ENCODE data around the gene SSBP3.

The SSBP3 gene

DNA sequence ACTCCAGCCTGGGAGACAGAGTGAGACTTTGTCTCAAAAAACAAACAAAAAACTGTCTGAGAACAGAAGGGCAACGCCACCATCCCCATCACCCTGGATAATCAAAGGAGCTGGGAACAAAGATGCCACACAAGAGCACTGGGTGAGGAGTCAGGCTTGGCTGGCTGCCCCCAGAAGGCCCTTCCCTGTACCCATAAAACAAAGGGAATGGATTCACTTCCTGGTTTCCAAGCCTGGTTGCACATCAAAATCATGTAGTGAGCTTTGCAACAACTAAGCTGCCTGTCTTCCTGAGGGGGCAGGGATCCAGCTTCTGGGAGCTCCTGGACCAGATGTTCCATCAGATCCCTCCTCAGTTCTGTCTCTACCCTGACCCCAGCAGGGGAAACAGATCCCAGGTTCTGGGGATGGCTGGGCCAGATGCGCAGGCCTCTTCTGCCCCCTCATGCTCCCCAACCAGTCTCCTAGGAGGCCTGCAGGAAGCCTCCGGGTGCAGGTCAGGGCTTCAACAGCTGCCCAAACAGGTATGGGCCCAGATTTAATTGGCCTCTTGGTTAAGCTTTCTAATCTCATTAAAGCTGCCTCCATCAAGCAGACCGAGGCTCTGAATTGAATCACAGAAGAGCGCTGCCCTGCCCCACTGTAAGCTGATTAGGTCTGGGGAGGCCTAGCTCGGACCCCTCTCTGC lies 108.5 kb downstream of the SSBP3 start:
- DNase-seq (no peak), ATAC-seq (ENCODE audit: insufficient read depth, low read depth) (0 out of 3 replicates have a peak, but pooled peaks have one; percentile 21)
- no peaks in the 10 kb centered on the region for H3K27me3 ChIP-seq (ENCODE audit: insufficient read depth, low read length, poor library complexity)
- H3K4me3 ChIP-seq (ENCODE audit: low read depth in 1 of 2, low read length in 2 of 2): no peak overlapping the region
- no peaks in the 10 kb centered on the region for H3K4me1 ChIP-seq (ENCODE audit: insufficient read depth, low read length)
- peaks cover 98% of the 10 kb centered on the region for H3K79me2 ChIP-seq (ENCODE audit: insufficient read depth, low read length)
- no peaks in the 10 kb centered on the region for H3K9me3 ChIP-seq (ENCODE audit: insufficient read depth, low read length, severe bottlenecking)
- H2AFZ ChIP-seq (ENCODE audit: low read depth, low read length): no peak overlapping the region
- H3K9ac ChIP-seq (ENCODE audit: low read depth, low read length): no peak overlapping the region
- peaks cover 2% of the 10 kb centered on the region; the same call in 1 of the 2 replicates for H3K36me3 ChIP-seq (ENCODE audit: insufficient read depth, low read length)
- peak overlapping the region; percentile 50 for H3K27ac ChIP-seq (ENCODE audit: low read length)
- TF ChIP-seq CTCF (IDR thresholded peaks at IDR 0.05; ENCODE audit: borderline replicate concordance, extremely low read depth, low read length, poor library complexity, severe bottlenecking) (no peak), EZH2 (IDR thresholded peaks at IDR 0.05; ENCODE audit: borderline replicate concordance, low read depth, low read length, severe bottlenecking) (no peak)
- peaks cover 84% of the 10 kb centered on the region for H4K20me1 ChIP-seq (ENCODE audit: insufficient read depth, low read length)
- no peak overlapping the region for H3K4me2 ChIP-seq (ENCODE audit: insufficient read depth, low read length)

- no peak overlapping the region for H3K27ac ChIP-seq (ENCODE audit: low read length)
- H3K4me3 ChIP-seq (ENCODE audit: low read depth in 1 of 2, low read length in 2 of 2): no peak overlapping the region
- no peaks in the 10 kb centered on the region; the same call in 1 of the 2 replicates for H3K36me3 ChIP-seq (ENCODE audit: insufficient read depth, low read length)
- TF ChIP-seq CTCF (IDR thresholded peaks at IDR 0.05; ENCODE audit: borderline replicate concordance, extremely low read depth, low read length, poor library complexity, severe bottlenecking): no peak
- no peak for TF ChIP-seq EZH2 (IDR thresholded peaks at IDR 0.05; ENCODE audit: borderline replicate concordance, low read depth, low read length, severe bottlenecking)
- H2AFZ ChIP-seq (ENCODE audit: low read depth, low read length): no peak overlapping the region
- no peak overlapping the region for H3K4me2 ChIP-seq (ENCODE audit: insufficient read depth, low read length)
- no peaks in the 10 kb centered on the region for H3K27me3 ChIP-seq (ENCODE audit: insufficient read depth, low read length, poor library complexity)
- H3K9me3 ChIP-seq (ENCODE audit: insufficient read depth, low read length, severe bottlenecking): no peaks in the 10 kb centered on the region
- peaks cover 98% of the 10 kb centered on the region for H3K79me2 ChIP-seq (ENCODE audit: insufficient read depth, low read length)
- ATAC-seq (ENCODE audit: insufficient read depth, low read depth) (no peak), DNase-seq (no peak)
- H3K9ac ChIP-seq (ENCODE audit: low read depth, low read length): no peak overlapping the region
- peaks cover 84% of the 10 kb centered on the region for H4K20me1 ChIP-seq (ENCODE audit: insufficient read depth, low read length)
- H3K4me1 ChIP-seq (ENCODE audit: insufficient read depth, low read length): no peaks in the 10 kb centered on the region
Observed at GRCh38 chr1:54296666-54297065, 109.5 kb downstream of the SSBP3 start.

DNA sequence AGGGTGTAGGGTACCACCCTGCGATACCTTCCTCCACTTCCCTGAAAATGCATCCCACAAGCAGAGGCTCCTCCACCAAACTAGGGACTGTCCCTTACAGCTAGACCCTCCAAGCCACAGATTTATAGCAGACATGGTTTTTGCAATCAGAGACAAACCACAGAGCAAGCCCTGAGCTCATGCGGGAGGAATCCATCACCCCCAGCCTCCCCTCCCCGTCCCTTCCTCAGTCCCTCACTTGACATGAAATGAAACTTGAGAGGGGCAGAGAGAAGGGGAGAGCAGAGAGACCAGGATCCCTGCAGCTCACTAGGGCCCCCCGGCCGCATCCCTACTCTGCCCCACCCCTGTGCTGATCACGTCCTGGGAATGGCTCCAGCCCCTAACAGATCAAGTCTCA lies 111.3 kb downstream of the SSBP3 start:
- Histone ChIP-seq H3K79me2 (ENCODE audit: insufficient read depth, low read length) (peaks cover 98% of the 10 kb centered on the region), H3K4me3 (ENCODE audit: low read depth in 1 of 2, low read length in 2 of 2) (no peak overlapping the region), H3K36me3 (ENCODE audit: insufficient read depth, low read length) (no peaks in the 10 kb centered on the region; the same call in 1 of the 2 replicates), H3K9me3 (ENCODE audit: insufficient read depth, low read length, severe bottlenecking) (no peaks in the 10 kb centered on the region), H3K27ac (ENCODE audit: low read length) (peak overlapping the region; percentile 35; the same call in 1 of the 2 replicates), H3K27me3 (ENCODE audit: insufficient read depth, low read length, poor library complexity) (no peaks in the 10 kb centered on the region), H3K9ac (ENCODE audit: low read depth, low read length) (no peak overlapping the region), H4K20me1 (ENCODE audit: insufficient read depth, low read length) (peaks cover 77% of the 10 kb centered on the region), H3K4me2 (ENCODE audit: insufficient read depth, low read length) (no peak overlapping the region), H2AFZ (ENCODE audit: low read depth, low read length) (no peak overlapping the region), H3K4me1 (ENCODE audit: insufficient read depth, low read length) (peaks cover 5% of the 10 kb centered on the region)
- ATAC-seq (ENCODE audit: insufficient read depth, low read depth) (no peak; the same call in 2 of the 3 replicates), DNase-seq (no peak)
- TF ChIP-seq CTCF (IDR thresholded peaks at IDR 0.05; ENCODE audit: borderline replicate concordance, extremely low read depth, low read length, poor library complexity, severe bottlenecking) (no peak), EZH2 (IDR thresholded peaks at IDR 0.05; ENCODE audit: borderline replicate concordance, low read depth, low read length, severe bottlenecking) (no peak)

Data from DND-41 (cell line).